Gastrocnemius medialis (tissue), 4 donors: Measurements from ENCODE around the gene PDIA4.

Experiments used
- CTCF ChIP-seq, 5 experiments: fragments of 450-650 bp in 3 of 5; fragments of 200-600 bp in 2 of 5; sonication (generic) in 2 of 5; IDR thresholded peaks in 4 of 5; conservative IDR thresholded peaks in 1 of 5; 1 replicate in 4 of 5; 2 replicates in 1 of 5; pipeline ENCODE4 v1.5.1; 2016 to 2019; ENCODE audit warnings: antibody characterized with exemption in 5 of 5, mild to moderate bottlenecking in 3 of 5, moderate library complexity in 3 of 5
- POLR2A ChIP-seq, 2 donors: fragments of 450-650 bp; IDR thresholded peaks; one replicate each; pipeline ENCODE4 v1.6.1; 2017; ENCODE audit warnings: antibody characterized with exemption in 2 of 2, mild to moderate bottlenecking in 2 of 2, moderate library complexity in 2 of 2

GRCh38 chr7:149028346-149029109, at the start of gene PDIA4:
- TF ChIP-seq POLR2A (IDR thresholded peaks at IDR 0.05) = peak; percentile 72 to 94
- TF ChIP-seq CTCF (IDR thresholded peaks at IDR 0.05 in 4 of 5, conservative IDR thresholded peaks at IDR 0.05 in 1 of 5) = peak in 4 of 5 experiments; percentile 34 to 44 (median 40)
